Ovary (tissue), 3 donors: ENCODE measurements around the gene ANTXR1.

ENCODE experiments used
- EP300 ChIP-seq: sonication (generic); formaldehyde crosslinking; IDR thresholded peaks from one replicate; pipeline ENCODE4 v1.6.1; 2017; ENCODE audit warnings: antibody characterized with exemption
- POLR2A ChIP-seq: fragments of 450-650 bp; IDR thresholded peaks from one replicate; pipeline ENCODE4 v1.6.1; 2017; ENCODE audit warnings: antibody characterized with exemption, mild to moderate bottlenecking, moderate library complexity
- TF ChIP-seq, protein P1 (sequence below), 3 donors: fragments of 450-650 bp in 2 of 3; fragments of 200-600 bp in 1 of 3; IDR thresholded peaks; one replicate each; pipeline versions ENCODE4 v1.5.1 to v1.8.0; 2016 to 2022; ENCODE audit warnings: antibody characterized with exemption in 3 of 3, mild to moderate bottlenecking in 1 of 3
- donor health status: DM: no; HTN: no; CAD: no.

DNA sequence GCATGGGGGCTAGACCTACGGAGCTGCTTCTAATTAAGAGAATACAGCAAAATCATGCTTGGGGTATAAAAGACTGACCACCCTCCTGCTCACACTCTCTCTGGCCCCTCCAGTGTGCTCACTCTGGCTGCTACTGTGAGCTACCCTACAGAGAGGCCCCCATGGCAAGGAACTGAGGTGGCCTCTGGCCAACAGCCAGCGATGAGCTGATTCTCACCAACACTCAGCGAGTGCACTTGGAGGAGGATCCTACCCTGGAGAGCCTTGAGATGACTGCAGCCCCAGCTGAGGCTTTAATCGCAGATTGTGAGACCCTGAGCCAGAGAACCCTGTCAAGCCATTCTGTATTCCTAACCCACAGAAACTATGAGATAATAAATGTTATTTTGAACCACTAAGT, 285.9 kb downstream of the ANTXR1 start:
- TF ChIP-seq POLR2A: no peak
- TF ChIP-seq, protein P1, sequence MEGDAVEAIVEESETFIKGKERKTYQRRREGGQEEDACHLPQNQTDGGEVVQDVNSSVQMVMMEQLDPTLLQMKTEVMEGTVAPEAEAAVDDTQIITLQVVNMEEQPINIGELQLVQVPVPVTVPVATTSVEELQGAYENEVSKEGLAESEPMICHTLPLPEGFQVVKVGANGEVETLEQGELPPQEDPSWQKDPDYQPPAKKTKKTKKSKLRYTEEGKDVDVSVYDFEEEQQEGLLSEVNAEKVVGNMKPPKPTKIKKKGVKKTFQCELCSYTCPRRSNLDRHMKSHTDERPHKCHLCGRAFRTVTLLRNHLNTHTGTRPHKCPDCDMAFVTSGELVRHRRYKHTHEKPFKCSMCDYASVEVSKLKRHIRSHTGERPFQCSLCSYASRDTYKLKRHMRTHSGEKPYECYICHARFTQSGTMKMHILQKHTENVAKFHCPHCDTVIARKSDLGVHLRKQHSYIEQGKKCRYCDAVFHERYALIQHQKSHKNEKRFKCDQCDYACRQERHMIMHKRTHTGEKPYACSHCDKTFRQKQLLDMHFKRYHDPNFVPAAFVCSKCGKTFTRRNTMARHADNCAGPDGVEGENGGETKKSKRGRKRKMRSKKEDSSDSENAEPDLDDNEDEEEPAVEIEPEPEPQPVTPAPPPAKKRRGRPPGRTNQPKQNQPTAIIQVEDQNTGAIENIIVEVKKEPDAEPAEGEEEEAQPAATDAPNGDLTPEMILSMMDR (IDR thresholded peaks at IDR 0.05): no peak
- TF ChIP-seq EP300: no peak
